HEK293T (cell line): Measurements from ENCODE around the gene DLG2.

Experiments used
- ARNT ChIP-seq: fragments of 450-650 bp; IDR thresholded peaks from 2 replicates; pipeline ENCODE4 v1.6.1; 2017; ENCODE audit warnings: mild to moderate bottlenecking
- ELF4 ChIP-seq: fragments of 450-650 bp; IDR thresholded peaks from 2 replicates; pipeline ENCODE4 v1.6.1; 2017; ENCODE audit warnings: antibody characterized with exemption
- FOXA1 ChIP-seq: fragments of 450-650 bp; IDR thresholded peaks from 2 replicates; pipeline ENCODE4 v1.6.1; 2016; ENCODE audit warnings: mild to moderate bottlenecking
- FOXK2 ChIP-seq: fragments of 450-650 bp; IDR thresholded peaks from 2 replicates; pipeline ENCODE4 v1.6.1; 2016; ENCODE audit warnings: mild to moderate bottlenecking
- HDGF ChIP-seq: fragments of 450-650 bp; IDR thresholded peaks from 2 replicates; pipeline ENCODE4 v1.6.1; 2017; ENCODE audit warnings: antibody characterized with exemption, borderline replicate concordance
- L3MBTL2 ChIP-seq: fragments of 450-650 bp; conservative IDR thresholded peaks from 2 replicates; pipeline ENCODE4 v1.6.1; 2016; ENCODE audit warnings: mild to moderate bottlenecking
- NFRKB ChIP-seq: fragments of 450-650 bp; IDR thresholded peaks from 2 replicates; pipeline ENCODE4 v1.6.1; 2016; ENCODE audit warnings: mild to moderate bottlenecking, moderate library complexity
- PKNOX1 ChIP-seq: fragments of 450-650 bp; IDR thresholded peaks from 2 replicates; pipeline ENCODE4 v1.6.1; 2016
- SP1 ChIP-seq: fragments of 450-650 bp; IDR thresholded peaks from 2 replicates; pipeline ENCODE4 v1.6.1; 2017
- SUZ12 ChIP-seq: fragments of 450-650 bp; IDR thresholded peaks from 2 replicates; pipeline ENCODE4 v1.6.1; 2016; ENCODE audit warnings: mild to moderate bottlenecking
- TARDBP ChIP-seq: fragments of 450-650 bp; IDR thresholded peaks from 2 replicates; pipeline ENCODE4 v1.6.1; 2016
- ZNF384 ChIP-seq: fragments of 450-650 bp; IDR thresholded peaks from 2 replicates; pipeline ENCODE4 v1.6.1; 2016

- TF ChIP-seq ELF4 = no peak
- TF ChIP-seq SP1 = no peak
- TF ChIP-seq FOXK2 = no peak
- no peak for TF ChIP-seq TARDBP
- no peak for TF ChIP-seq ARNT
- no peak for TF ChIP-seq L3MBTL2
- TF ChIP-seq FOXA1 = no peak
- TF ChIP-seq SUZ12 = no peak
- TF ChIP-seq NFRKB = no peak
- no peak for TF ChIP-seq ZNF384
- no peak for TF ChIP-seq PKNOX1
- TF ChIP-seq HDGF = no peak
These were observed 1433.4 kb downstream of the DLG2 start for GRCh38 chr11:84193706-84194105.
